ENCODE measurements around the gene GALNT8.

The GALNT8 gene

DNA sequence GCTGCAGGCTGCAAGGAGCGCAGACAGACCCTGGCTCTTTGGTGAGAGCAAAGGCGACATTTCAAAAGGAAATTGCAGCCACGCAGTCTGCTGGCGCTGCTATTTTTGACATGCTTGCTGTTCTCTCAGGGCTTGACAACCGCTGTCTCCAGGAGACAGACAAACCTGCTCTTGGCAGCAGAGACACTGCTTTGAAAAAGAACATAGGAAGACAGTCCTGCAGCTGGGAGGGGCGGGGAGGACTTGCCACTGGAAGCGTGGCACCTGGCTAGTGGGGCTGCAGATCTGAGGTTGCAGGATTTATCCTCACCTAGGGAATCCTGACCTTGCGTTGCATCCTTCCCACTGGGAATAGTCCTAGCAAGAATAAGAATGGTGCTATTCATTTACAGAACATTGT is 97.7 kb downstream of the GALNT8 start:
- no peaks in the 10 kb centered on the region for H3K9me3 ChIP-seq (ENCODE audit: insufficient read depth, low read length)
- TF ChIP-seq, protein P1, sequence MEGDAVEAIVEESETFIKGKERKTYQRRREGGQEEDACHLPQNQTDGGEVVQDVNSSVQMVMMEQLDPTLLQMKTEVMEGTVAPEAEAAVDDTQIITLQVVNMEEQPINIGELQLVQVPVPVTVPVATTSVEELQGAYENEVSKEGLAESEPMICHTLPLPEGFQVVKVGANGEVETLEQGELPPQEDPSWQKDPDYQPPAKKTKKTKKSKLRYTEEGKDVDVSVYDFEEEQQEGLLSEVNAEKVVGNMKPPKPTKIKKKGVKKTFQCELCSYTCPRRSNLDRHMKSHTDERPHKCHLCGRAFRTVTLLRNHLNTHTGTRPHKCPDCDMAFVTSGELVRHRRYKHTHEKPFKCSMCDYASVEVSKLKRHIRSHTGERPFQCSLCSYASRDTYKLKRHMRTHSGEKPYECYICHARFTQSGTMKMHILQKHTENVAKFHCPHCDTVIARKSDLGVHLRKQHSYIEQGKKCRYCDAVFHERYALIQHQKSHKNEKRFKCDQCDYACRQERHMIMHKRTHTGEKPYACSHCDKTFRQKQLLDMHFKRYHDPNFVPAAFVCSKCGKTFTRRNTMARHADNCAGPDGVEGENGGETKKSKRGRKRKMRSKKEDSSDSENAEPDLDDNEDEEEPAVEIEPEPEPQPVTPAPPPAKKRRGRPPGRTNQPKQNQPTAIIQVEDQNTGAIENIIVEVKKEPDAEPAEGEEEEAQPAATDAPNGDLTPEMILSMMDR (IDR thresholded peaks at IDR 0.05; ENCODE audit: insufficient read depth, low read length, poor library complexity, severe bottlenecking) = no peak
- TF ChIP-seq EZH2phosphoT487 (conservative IDR thresholded peaks at IDR 0.05; ENCODE audit: low read length) = no peak
- H2AFZ ChIP-seq (ENCODE audit: low read depth, low read length, severe bottlenecking) = no peak overlapping the region
- no peak overlapping the region for H3K27ac ChIP-seq (ENCODE audit: low read depth, low read length)
- no peak overlapping the region for H3K4me3 ChIP-seq (ENCODE audit: insufficient read depth, low read length, poor library complexity, severe bottlenecking)
- 0 out of 2 replicates have a peak, but pooled peaks cover 3% of the 10 kb centered on the region for H3F3A ChIP-seq (ENCODE audit: insufficient read depth)
- no peak overlapping the region for H3K9ac ChIP-seq (ENCODE audit: low read length)
- H3K27me3 ChIP-seq (ENCODE audit: low read length) = no peaks in the 10 kb centered on the region
- H3K9me2 ChIP-seq (replicated peaks; ENCODE audit: insufficient read depth, low read length) = no peaks in the 10 kb centered on the region
- H3K36me3 ChIP-seq (ENCODE audit: low read length) = no peaks in the 10 kb centered on the region
- H3K79me2 ChIP-seq (ENCODE audit: insufficient read depth, low read length) = no peaks in the 10 kb centered on the region
- H3K4me2 ChIP-seq (ENCODE audit: low read depth, low read length, poor library complexity, severe bottlenecking) = no peak overlapping the region
- H4K20me1 ChIP-seq (ENCODE audit: low read depth, low read length) = no peaks in the 10 kb centered on the region

DNA sequence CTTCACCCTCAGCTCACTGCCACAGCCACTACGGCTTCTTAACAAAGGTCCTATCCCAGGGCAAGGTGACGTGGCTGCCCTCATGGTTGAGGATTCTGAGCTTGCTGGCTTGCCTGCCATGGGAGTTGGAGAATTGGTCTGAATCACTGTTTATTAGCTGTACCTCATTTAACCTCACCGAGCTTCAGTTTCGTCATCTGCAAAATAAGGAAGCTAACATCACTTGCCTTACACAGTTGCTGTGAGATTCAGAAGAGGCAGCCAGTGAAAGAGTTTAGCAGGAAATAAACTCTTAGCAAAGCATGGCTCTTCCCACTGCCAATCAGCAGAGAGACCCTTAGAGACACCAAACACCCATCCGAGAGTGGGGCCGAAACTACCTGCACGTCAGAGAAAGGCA is 99.5 kb downstream of the GALNT8 start:
- Histone ChIP-seq H3K4me2 (ENCODE audit: low read depth, low read length, poor library complexity, severe bottlenecking) (peak overlapping the region; percentile 18), H3K27me3 (ENCODE audit: low read length) (no peaks in the 10 kb centered on the region), H3K79me2 (ENCODE audit: insufficient read depth, low read length) (no peaks in the 10 kb centered on the region), H3F3A (ENCODE audit: insufficient read depth) (0 out of 2 replicates have a peak, but pooled peaks cover 3% of the 10 kb centered on the region), H2AFZ (ENCODE audit: low read depth, low read length, severe bottlenecking) (no peak overlapping the region), H3K27ac (ENCODE audit: low read depth, low read length) (no peak overlapping the region), H3K4me3 (ENCODE audit: insufficient read depth, low read length, poor library complexity, severe bottlenecking) (no peak overlapping the region), H3K9me2 (replicated peaks; ENCODE audit: insufficient read depth, low read length) (no peaks in the 10 kb centered on the region), H3K9ac (ENCODE audit: low read length) (no peak overlapping the region), H4K20me1 (ENCODE audit: low read depth, low read length) (no peaks in the 10 kb centered on the region), H3K9me3 (ENCODE audit: insufficient read depth, low read length) (no peaks in the 10 kb centered on the region), H3K36me3 (ENCODE audit: low read length) (no peaks in the 10 kb centered on the region; the same call in 1 of the 2 replicates)
- TF ChIP-seq, protein P1 (IDR thresholded peaks at IDR 0.05; ENCODE audit: insufficient read depth, low read length, poor library complexity, severe bottlenecking) = no peak
- TF ChIP-seq EZH2phosphoT487 (conservative IDR thresholded peaks at IDR 0.05; ENCODE audit: low read length) = no peak

DNA sequence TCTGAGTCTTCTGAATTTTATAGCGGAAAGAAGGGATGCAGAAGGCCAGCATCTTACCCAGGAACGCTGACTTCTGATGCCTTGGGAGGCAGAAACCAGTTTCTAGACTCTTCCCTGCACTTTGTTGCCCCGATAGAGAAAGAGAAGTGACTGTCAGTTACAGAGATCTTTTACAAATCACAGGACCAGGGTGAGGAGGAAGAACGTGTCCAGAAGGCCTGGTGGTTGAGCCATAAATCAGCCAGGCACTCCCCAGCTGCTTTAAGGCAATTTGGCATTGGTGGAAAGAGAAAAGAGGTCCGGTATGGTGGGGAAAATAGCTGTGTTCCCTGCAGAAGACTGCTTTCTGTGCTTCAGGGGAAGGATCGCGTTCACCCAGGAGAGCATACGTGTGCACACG is 100.8 kb downstream of the GALNT8 start:
- H3K9ac ChIP-seq (ENCODE audit: low read length) = no peak overlapping the region
- no peaks in the 10 kb centered on the region for H3K27me3 ChIP-seq (ENCODE audit: low read length)
- no peak overlapping the region for H2AFZ ChIP-seq (ENCODE audit: low read depth, low read length, severe bottlenecking)
- no peaks in the 10 kb centered on the region for H3K9me3 ChIP-seq (ENCODE audit: insufficient read depth, low read length)
- H3F3A ChIP-seq (ENCODE audit: insufficient read depth) = peaks cover 13% of the 10 kb centered on the region
- no peaks in the 10 kb centered on the region for H3K9me2 ChIP-seq (replicated peaks; ENCODE audit: insufficient read depth, low read length)
- H3K4me2 ChIP-seq (ENCODE audit: low read depth, low read length, poor library complexity, severe bottlenecking) = no peak overlapping the region
- H3K36me3 ChIP-seq (ENCODE audit: low read length) = no peaks in the 10 kb centered on the region; the same call in 1 of the 2 replicates
- no peak overlapping the region for H3K27ac ChIP-seq (ENCODE audit: low read depth, low read length)
- H4K20me1 ChIP-seq (ENCODE audit: low read depth, low read length) = no peaks in the 10 kb centered on the region
- no peak for TF ChIP-seq EZH2phosphoT487 (conservative IDR thresholded peaks at IDR 0.05; ENCODE audit: low read length)
- TF ChIP-seq, protein P1 (IDR thresholded peaks at IDR 0.05; ENCODE audit: insufficient read depth, low read length, poor library complexity, severe bottlenecking) = no peak
- no peaks in the 10 kb centered on the region for H3K79me2 ChIP-seq (ENCODE audit: insufficient read depth, low read length)
- H3K4me3 ChIP-seq (ENCODE audit: insufficient read depth, low read length, poor library complexity, severe bottlenecking) = no peak overlapping the region

Data from SU-DHL-6 (cell line).